ENCODE data around the gene NAALADL2. TPM values are rescaled to one million over a fixed set of nuclear protein-coding genes. Genes with fewer than 3 reads are reported as not detected.

NAALADL2 gene
- total RNA-seq, 1 donor from 2014 or later, result 2.8 TPM

- Mint-ChIP-seq H3K27ac (ENCODE audit: unreplicated experiment) (no peak overlapping the region), H3K4me3 (no peak overlapping the region), H3K27me3 (ENCODE audit: low read depth) (no peaks in the 10 kb centered on the region), H3K9me3 (no peaks in the 10 kb centered on the region), H3K36me3 (ENCODE audit: low read depth) (no peaks in the 10 kb centered on the region), H3K4me1 (no peaks in the 10 kb centered on the region)
- no peak for TF ChIP-seq CTCF (conservative IDR thresholded peaks at IDR 0.05)
- DNase-seq (ENCODE audit: low read depth, low spot score), result no peak
These were observed 399.6 kb downstream of the NAALADL2 start for GRCh38 chr3:175258763-175259162.

- Mint-ChIP-seq H3K4me1 (no peaks in the 10 kb centered on the region), H3K27ac (ENCODE audit: unreplicated experiment) (no peak overlapping the region), H3K4me3 (no peak overlapping the region), H3K27me3 (ENCODE audit: low read depth) (no peaks in the 10 kb centered on the region), H3K36me3 (ENCODE audit: low read depth) (no peaks in the 10 kb centered on the region), H3K9me3 (no peaks in the 10 kb centered on the region)
- no peak for TF ChIP-seq CTCF (conservative IDR thresholded peaks at IDR 0.05)
- DNase-seq (ENCODE audit: low read depth, low spot score), result no peak
These were observed 401.1 kb downstream of the NAALADL2 start for GRCh38 chr3:175260145-175260794.

GRCh38 chr3:175266478-175266877 is 407.3 kb downstream of the NAALADL2 start:
- TF ChIP-seq CTCF (conservative IDR thresholded peaks at IDR 0.05), result no peak
- H3K4me3 Mint-ChIP-seq, result no peak overlapping the region
- no peak overlapping the region for H3K27ac Mint-ChIP-seq (ENCODE audit: unreplicated experiment)
- peaks cover 15% of the 10 kb centered on the region for H3K4me1 Mint-ChIP-seq
- H3K27me3 Mint-ChIP-seq (ENCODE audit: low read depth), result no peaks in the 10 kb centered on the region
- H3K36me3 Mint-ChIP-seq (ENCODE audit: low read depth), result no peaks in the 10 kb centered on the region
- DNase-seq (ENCODE audit: low read depth, low spot score), result no peak
- no peaks in the 10 kb centered on the region for H3K9me3 Mint-ChIP-seq

- TF ChIP-seq CTCF (conservative IDR thresholded peaks at IDR 0.05), result no peak
- DNase-seq (ENCODE audit: low read depth, low spot score), result no peak
- H3K27ac Mint-ChIP-seq (ENCODE audit: unreplicated experiment), result no peak overlapping the region
- no peaks in the 10 kb centered on the region for H3K9me3 Mint-ChIP-seq
- H3K4me3 Mint-ChIP-seq, result no peak overlapping the region
- no peaks in the 10 kb centered on the region for H3K36me3 Mint-ChIP-seq (ENCODE audit: low read depth)
- peaks cover 15% of the 10 kb centered on the region for H3K4me1 Mint-ChIP-seq
- H3K27me3 Mint-ChIP-seq (ENCODE audit: low read depth), result no peaks in the 10 kb centered on the region
These were observed 408.0 kb downstream of the NAALADL2 start for GRCh38 chr3:175267121-175267531.

GRCh38 chr3:175267561-175267960 is 408.4 kb downstream of the NAALADL2 start:
- Mint-ChIP-seq H3K9me3 (no peaks in the 10 kb centered on the region), H3K36me3 (ENCODE audit: low read depth) (no peaks in the 10 kb centered on the region), H3K27ac (ENCODE audit: unreplicated experiment) (no peak overlapping the region), H3K27me3 (ENCODE audit: low read depth) (no peaks in the 10 kb centered on the region), H3K4me3 (no peak overlapping the region), H3K4me1 (peaks cover 15% of the 10 kb centered on the region)
- TF ChIP-seq CTCF (conservative IDR thresholded peaks at IDR 0.05), result no peak
- DNase-seq (ENCODE audit: low read depth, low spot score), result no peak

All from neural crest cell (in vitro differentiated cells).